DMS 273 (cell line): ENCODE measurements around the gene EEF2.
"Not testable (repeated sequence)": the region's sequence is repeated elsewhere in the genome, so short reads cannot be mapped to it uniquely, and the experiment has no call there.

ENCODE experiments used
- DNase-seq: peaks from one replicate; lab custom pipeline; 2025; ENCODE audit not compliant: unreplicated experiment; lab: John Stamatoyannopoulos, UW

EEF2 gene

DNA sequence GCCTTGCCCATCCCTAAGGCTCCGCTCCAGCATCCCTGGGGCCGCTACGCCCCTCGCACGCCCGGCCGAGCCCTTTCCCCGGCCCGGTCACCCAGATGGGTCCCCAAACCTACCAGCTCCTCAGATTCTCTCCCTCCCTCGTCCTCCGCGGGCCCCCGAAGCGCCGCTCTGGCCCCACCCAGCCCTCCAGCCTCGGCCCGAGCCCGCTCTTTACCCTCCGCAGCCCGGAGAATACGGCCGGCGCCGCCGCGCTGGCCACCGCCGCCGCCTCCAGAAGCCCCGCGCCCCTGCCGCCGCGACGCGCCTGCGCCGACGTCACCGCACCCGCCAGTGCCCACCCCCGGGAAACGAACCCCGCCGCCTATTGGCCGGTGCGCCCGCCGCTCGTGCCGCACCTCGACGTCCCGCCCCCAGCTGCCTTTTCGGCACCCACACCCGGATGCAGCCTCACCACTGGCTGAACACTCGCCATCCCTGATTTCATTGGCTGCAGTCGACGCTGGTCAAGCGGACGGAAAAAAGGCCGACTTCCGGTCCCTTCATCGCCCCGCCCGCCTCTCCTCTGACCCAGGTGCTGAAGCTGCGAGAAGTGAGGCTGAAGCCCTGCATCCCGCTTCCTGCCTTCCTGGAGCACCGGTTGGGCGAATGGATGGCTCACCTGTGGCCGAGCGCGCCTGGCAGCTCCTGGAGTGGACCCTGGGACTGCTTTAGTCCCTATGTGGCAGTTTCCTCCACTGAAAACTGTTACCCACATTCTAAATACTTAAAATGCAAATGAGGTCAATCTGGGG, 14.3 kb downstream of the EEF2 start, which contains the start of gene DAPK3:
DAPK3 (minus strand) TSS at position 292 of the 791 bp plus-strand sequence. CDS start 1,364 bp downstream, outside the sequence.
- DNase-seq, result peak; percentile 99

DNA sequence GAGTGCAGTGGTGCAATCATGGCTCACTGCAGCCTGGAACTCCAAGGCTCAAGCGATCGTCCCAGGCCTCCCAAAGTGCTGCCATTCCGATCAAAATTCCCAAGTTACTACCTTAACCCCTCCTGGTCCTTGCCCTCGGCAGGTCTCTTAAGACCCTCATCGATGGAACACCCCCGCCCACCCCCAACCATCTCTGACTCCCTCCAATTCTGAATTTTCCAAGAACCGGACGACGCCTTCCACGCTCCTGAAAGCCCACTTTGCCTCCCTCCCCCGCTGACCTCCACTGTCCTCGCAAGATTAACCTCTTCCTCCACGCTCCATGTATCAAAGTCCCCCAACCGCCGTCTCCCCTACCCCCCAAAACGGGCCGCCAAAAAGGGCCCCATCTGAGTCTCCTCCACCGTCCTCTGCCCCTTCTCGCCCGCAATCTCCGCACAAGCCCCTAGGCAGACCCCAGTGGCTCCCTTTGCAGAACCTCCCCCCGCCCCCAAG, 14.9 kb downstream of the EEF2 start:
- no peak for DNase-seq

DNA sequence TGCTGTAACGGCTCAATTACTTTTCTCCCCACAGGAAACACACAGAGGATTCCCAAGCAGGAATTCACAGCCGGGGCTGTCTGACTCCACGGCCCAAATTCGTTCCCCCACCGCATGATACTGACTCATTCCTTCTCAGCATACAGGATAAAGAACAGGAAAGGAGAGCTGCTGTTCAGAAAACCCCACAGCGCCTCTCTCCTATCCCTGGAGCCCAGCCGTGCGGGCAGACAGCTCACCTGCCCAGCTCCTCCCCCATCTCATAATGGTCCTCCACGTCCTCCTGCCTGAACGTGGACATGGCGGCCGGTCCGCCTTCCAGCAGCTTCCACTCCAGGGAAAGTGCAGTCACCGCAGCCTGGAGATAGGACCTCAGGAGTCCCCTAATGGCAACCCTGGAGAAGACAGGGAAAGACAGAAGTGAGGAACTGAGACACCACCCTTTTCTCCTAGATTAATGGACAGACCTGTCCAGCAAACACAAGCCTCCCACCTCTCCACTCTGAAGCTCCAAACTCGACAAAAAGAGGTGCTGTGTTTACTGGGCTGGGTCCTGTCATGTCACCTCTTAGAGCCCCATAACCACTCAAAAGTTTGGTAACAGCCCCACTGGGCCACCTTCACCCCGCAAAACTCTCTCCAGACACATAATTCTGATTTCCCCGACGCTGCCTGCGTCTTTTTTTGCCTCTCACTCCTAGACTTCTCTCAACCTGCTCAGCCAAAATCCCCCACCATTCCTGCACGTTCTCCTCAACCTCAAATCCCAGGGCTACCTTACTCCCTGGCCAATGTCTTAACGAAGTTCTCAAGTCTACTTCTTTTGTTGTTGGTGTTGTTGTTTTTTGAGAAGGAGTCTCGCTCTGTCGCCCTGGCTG, 15.6 kb downstream of the EEF2 start:
- peak; percentile 51 for DNase-seq

DNA sequence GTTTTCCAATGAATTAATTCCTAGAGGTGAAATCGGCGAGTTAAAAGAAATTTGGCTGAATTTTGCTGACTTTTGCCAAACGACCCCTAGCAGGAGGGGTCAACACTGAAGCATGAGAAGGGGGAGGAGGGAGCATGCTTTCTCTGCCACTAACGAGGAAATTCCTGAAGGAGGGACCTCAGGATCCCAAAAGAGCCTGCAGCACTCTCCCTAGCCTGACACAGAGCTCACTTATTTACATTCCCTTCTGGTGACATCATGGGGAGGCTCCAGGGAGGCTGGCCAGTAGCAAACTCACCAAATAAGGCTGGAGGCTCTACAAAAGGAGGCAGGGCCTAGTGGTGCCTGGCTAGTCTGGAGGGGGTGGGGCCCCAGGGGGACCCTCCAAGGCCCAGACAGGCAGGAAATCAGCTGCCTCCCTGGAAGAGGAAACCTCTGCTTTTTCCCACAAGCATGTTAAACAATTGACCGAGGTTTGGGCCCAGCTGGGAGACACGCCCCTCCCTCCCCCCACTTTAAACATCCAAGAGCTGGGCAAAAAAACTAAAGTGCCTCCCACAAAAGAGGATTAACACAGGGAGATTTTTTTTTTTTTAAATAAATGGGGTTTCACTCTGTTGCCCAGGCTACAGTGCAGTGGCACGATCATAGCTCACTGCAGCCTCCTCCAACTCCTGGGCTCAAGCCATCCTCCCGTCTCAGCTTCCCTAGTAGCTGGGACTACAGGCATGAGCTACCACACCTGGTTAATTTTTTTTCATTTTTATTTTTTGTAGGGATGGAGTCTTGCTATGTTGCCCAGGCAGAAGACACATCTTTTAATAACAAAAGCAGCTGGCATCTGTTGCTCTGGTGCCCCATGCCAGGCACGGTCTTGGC, 16.5 kb downstream of the EEF2 start:
- peak; percentile 91 for DNase-seq

DNA sequence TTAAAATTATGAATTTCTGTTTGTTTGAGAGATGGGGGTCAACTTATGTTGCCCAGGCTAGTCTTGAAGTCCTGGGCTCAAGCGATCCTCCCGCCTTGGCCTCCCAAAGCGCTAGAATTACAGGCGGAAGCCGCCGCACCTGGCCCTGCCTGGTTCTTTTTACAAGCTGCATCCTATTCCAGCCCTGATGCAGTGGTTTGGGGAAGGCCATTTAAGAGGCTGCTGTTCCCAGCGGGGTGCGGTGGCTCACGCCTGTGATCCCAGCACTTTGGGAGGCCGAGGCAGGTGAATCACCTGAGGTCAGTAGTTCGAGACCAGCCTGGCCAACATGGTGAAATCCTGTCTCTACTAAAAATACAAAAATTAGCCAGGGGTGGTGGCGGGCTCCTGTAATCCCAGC, 17.3 kb downstream of the EEF2 start:
- DNase-seq, result not testable (repeated sequence)

DNA sequence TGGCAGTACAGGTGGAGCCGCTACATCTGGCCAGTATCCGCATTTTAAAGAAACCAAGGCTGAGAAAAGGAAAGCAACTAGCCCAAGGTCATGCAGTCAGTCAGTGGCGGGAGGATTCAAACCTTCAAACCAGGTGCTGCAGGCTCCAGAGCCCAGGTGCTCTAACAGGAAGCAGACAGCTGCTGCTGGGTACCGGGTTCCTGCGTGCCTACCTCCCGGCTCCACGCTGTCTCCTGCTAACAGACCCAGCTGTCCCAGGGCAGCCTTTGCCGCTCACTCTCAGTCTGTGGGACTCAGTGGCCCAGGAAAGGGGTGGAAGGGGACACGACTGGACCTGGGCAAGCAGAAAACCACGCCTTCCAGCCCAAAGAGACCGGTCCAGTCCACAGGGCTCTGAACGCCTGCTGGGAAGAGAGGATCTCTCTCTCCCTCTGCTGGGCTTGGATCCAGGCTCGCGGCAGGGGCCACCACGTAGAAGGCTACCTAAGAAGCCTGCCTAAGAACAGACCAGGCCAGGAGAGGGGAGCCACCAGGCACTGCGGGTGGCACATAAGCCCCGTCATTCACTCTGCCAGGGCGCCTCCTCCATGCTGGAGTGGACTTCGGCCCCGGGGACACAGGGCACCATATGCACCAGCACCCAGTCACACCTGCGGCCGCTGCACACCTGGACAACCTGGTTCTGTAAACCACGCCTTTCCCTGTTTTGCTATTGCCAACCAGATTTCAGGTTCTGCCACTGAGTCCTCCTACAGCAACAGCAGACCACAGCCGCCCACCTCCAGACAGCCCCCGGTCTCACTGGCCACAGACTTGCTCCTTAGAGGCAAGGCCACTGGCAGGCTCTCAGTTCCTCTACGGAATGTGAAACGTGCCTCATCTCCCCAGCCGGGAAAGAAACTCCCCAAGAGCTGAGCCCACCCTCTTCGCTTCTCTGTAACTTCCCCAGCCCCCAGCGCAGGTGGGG, 18.9 kb downstream of the EEF2 start:
- DNase-seq, result no peak

DNA sequence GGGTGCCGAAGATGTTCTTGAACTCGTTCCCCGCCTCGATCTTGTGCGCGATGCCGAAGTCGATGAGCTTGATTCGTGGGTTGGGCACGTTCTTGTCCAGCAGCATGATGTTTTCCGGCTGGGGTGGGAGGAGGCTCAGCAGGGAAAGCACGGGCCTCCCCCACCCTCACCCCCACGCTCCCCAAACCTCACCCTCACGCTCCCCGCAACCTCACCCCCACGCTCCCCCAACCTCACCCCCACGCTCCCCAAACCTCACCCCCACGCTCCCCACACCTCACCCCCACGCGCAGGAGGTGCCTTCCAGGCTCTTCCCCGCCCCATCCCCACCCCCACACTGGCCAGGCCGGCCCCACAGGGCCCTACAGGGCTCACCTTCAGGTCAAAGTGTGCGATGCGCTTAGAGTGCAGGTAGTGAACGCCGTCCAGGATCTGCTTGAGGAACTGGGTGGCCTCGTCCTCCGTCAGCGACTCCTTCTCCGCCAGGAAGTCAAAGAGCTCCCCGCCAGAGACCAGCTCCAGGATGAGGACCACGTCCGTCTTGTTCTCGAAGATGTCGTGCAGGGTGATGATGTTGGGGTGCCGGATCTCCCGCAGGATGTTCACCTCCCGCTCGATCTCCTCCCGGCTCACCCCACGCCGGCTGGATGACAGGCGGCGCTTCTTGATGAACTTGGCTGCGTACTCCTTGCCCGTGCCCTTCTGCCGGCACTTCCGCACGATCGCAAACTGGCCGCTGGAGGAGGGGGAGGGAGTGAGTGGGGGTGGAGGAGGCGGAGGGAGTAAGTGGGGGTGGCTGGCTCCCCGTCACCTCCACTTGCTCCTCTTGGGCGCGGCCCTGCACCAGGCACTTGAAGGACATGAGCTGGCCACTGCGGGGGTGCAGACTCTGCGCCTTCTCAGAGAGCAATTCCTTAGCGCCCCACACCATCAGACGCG, 20.7 kb downstream of the EEF2 start:
- no peak for DNase-seq

DNA sequence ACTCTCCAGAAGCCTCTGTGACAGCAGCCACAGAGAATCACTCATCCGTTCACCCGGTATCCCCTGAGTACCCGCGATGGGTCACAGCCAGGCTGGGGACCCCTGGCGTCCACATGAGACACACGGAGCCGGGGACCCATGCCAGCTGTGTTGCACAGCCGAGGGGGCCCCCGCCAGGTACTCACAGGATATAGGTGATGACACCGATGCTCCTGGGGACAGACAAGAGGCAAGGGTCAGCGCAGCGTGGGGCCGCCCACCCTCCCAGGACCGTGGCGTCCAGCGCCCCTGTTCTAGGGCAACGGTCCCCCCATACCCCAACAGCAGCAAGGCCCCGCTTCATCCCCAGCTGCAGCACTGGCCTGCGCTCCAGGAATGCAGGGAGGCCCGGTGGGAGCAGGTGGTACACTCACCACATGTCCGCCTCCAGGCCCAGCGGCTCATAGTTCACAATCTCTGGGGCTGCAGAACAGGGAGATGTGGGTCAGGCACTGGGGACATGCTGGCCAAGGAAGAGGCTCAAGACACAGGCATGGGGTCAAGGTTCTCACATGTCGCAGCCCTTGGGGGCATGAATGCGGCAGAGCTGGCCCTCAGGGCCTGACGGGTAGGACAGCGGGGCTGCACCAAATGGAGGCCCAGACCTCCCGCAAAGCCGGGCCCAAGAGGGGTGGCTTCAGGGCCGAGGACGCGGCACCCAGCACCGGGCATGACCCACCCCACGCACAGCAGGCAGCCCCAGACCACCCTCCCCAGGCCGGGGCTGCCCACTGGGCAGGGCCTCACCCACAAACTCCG, 21.6 kb downstream of the EEF2 start:
- DNase-seq, result no peak

DNA sequence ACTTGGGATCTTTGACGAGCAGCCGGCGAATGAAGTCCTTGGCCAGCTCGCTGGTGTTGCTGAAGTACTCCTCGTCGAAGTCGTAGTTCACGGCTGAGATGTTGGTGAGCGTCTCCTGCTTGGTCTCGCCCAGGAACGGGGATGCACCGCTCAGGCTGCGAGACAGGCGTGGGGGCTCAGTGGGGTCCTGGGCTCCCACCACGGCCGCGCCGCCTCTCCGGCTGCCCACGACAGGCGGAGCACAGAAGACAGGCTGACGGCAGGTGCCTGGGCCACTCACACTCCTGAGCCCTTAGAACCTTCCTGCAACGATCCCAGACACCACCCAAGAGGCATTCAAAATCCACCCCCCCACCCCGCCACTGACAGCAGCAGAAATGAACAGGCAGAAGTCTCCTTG, 24.3 kb downstream of the EEF2 start:
- no peak for DNase-seq

DNA sequence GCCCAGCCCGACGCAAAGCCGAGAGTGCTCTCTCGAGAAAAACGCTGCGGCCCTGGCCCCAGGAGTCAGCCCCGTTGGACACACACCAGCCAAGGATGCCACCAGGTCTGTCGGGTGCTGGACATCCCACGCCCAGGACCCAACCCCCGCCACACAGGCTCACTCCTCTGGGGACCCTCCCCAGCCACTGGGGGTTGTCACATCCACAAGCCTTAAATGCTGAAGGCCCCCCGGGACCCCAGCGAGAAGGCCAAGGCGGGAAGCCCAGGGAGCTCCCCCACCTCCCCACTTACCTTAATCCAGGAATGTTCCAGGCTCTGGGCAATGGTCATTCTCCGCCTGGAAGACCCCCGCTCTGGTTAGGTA, 25.5 kb downstream of the EEF2 start:
- no peak for DNase-seq

DNA sequence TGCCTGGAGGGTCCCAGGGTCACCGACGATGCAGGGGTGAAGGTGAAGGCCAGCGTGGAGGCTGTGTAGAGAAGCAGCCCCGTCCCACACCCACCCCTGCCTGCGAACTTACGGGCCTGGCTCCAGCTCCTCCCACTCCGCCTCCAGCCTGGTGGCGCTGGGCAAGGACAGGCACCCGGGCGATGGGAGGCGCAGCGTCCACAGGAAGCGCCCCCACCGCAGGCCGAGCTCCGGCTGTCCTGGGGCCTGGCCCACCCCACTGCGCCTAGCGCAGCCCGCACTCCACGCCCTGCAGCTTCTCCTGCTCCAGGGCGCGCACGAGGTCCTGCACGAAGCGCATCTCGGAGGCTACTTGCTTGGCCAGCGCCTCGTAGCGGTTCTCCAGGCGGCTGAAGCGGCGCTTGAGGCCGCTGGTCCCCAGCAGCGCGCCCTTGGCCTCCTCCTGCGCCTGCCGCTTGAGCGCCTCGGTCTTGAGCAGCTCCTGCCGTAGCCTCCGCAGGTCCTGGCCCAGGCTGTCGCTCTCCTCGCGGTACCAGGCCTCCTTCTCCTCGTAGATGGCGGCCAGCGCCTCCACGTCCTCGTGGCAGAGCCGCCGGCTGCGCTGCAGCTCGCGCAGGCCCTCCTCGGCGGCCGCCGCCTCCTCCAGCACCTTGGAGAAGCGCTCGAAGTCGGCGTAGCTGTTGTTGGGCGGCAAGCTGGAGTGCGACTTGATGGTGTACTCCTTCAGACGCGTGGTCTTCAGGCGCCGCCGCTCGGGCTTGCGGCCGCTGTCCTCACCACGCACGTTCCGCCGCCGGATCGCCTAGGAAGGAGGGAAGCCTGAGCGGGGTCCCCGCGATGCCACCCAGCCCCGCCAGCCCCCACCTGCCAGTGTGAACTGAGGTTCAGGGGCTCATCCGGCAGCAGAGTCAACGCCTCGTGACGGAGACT, 26.2 kb downstream of the EEF2 start:
- no peak for DNase-seq

DNA sequence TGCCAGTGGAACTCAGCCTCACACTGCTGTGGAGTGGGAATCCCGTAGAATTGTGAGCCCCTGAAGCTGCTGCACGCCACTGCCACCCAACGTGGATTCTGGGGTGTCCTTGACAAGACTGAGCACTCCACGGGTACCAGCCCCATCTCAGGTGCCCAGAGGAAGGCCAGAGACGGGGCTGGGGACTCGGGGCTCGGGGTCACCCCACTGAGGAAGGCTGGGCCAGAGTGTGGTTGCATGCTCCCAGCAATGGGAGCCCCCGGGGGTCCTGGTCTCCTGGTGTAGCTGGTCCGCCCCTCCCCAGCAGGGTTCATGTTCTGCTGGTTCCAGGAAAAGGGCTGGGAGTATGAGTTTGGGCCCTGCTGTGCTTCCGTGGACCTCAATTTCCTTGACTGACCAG, 29.6 kb downstream of the EEF2 start:
- DNase-seq, result no peak

DNA sequence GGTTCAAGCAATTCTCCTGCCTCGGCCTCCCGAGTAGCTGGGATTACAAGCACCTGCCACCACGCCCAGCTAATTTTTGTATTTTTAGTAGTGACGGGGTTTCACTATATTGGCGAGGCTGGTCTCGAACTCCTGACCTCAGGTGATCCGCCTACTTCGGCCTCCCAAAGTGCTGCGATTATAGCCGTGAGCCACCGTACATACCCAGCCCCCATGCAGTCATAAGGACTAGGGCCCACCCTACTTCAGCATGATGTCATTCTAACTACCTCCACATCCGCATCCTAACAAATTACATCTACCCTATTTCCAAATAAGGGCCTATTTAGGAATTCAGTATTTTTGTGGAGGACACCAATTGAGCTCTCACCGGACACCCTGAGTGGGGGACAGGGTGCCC, 30.0 kb downstream of the EEF2 start:
- not testable (repeated sequence) for DNase-seq

DNA sequence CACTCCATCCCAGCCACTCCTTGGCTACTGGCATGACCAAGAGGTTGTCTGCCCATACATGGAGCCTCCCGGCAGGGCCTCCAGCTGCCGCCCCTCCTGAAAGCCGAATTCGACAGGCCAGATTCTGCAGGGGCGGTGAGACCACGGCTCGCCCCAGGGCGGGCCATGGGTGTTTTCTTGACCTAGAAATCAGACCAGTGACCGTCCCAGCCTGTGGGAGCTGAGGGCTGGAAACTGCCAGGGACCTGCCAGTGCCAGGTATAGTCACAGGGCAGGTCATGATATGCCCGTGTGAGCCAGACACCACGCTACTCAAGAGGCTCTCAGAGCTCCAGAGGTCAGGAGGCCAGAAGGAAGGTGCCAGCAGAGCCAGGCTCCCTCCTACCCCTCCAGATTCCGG, 31.2 kb downstream of the EEF2 start:
- no peak for DNase-seq

DNA sequence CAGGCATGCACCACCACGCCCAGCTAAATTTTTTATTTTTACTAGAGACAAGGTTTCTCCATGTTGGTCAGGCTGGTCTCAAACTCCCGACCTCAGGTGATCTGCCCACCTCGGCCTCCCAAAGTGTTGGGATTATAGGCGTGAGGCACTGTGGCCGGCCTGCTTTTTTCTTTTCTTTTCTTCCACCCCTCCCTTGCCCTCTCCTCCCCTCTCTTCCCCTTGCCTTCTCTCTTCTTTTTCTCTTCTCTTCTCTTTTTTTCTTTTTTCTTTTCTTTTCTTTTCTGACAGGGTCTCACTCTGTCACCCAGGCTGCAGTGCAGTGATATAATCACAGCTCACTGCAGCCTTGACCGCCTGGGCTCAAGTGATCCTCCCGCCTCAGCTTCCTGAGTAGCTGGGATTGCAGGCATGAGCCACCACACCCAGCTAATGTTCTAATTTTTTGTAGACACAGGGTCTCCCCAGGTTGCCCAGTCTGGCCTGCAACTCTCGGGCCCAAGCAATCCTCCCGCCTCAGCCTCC, 32.4 kb downstream of the EEF2 start:
- DNase-seq, result not testable (repeated sequence)
